ENCODE results near the gene SEC16A.
A peak's percentile ranks its signal among the peaks of the same experiment; 100 is the strongest.

SEC16A gene

GRCh38 chr9:136462664-136463063, 20.2 kb downstream of the SEC16A start:
- no peak for DNase-seq

GRCh38 chr9:136460772-136461325, 22.0 kb downstream of the SEC16A start:
- no peak for DNase-seq

DNA sequence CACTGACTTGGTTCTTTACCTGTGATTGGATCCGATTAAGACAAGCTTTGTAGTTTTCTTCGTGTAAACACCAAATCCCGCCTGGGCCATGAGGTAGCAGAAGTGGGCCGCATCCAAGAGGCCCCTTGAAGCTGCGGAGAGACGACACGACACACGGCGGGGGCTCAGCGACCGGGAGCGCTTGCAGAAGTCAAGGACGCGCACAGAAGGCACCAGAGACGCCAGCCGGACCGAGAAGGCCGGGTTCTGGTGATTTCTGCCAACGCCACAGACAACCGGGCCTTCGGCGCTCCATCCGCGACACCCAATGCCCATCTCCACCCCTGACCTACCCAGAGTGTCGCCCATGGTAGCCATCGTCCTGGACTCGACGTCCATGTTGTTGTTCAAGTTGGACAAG, 23.4 kb downstream of the SEC16A start:
- DNase-seq, result no peak

GRCh38 chr9:136457326-136457725, 25.5 kb downstream of the SEC16A start:
- DNase-seq, result no peak

GRCh38 chr9:136456258-136456657, 26.6 kb downstream of the SEC16A start:
- DNase-seq, result no peak

DNA sequence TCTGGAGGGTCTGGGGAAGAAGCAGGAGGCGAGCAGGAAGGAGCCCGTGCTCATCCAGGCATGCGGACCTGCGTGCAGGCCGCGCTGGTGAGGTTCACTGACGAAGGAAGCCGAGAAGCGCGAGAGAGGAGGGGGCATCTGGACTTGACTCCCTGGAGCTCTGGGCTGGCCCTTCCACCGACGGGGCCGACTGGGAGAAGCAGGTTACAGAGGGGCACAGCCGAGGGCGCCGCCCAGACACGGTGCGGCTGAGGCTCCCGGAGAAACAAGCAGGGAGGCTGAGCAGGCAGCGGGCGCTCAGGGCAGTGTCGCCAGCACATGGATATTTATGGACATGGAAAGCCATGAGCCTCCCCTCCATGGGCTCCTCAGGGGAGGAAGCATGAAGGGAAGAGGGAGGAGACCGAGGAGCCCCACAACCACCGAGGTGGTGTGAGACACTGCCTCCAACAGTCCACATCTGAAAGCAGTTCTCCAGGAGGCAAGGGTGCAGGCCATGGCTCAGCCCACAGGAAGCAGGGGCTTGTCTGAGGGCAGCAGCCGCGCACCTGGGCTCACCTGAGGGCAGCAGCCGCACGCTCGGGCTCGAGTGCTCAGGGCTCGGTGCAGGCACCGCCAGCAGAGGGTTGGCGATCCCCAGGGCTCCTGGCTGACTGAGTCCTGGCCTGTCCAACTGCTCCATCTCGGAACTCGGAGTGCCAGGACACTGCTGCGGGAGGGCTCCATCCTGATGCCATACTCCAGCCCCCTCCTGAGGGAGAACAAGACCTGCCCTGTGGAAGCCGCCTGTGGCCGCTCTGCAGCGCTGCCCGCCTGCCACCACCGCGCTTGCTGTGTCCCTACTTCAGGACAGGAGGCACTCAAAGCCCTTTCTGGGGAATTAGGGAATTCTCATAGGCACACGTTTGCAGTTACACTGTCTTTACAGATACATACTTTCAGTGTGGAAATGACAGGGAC, 27.5 kb downstream of the SEC16A start:
- no peak for DNase-seq

- no peak for DNase-seq
Observed at GRCh38 chr9:136454026-136454796, 28.6 kb downstream of the SEC16A start.

DNA sequence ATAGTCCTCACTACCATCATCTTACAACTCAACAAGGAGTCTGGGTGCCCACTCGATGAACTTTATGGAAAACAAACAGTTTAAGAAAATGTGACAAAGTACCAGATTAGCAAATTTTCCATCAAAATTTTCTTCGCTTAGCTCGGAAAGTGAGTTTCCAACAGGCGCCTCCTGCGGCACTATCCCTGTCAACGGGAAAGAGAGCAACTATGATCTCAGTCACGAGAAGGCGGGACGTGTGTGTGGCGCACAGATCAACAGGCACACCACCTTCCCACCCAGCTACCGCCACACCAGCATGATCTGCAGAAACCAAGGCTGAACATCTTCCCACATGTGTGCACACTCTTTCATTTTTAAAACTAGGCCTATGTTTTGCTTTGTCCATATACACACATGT, 29.5 kb downstream of the SEC16A start:
- no peak for DNase-seq

- DNase-seq, result no peak
Observed at GRCh38 chr9:136451221-136451877, 31.5 kb downstream of the SEC16A start.

DNA sequence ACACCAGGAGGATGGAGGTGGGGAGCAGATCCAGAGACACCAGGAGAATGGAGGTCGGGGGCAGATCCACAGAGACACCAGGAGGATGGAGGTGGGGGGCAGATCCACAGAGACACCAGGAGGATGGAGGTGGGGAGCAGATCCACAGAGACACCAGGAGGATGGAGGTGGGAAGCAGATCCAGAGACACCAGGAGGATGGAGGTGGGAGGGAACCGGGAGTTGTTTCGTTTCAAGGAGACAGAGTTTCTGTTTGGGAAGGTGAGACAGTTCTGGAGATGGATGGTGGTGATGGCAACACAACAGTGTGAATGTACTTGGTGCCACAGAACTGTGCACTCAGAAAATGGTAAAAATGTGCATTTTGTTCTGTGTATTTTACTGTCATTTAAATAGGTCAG, 34.2 kb downstream of the SEC16A start:
- no peak for DNase-seq

DNA sequence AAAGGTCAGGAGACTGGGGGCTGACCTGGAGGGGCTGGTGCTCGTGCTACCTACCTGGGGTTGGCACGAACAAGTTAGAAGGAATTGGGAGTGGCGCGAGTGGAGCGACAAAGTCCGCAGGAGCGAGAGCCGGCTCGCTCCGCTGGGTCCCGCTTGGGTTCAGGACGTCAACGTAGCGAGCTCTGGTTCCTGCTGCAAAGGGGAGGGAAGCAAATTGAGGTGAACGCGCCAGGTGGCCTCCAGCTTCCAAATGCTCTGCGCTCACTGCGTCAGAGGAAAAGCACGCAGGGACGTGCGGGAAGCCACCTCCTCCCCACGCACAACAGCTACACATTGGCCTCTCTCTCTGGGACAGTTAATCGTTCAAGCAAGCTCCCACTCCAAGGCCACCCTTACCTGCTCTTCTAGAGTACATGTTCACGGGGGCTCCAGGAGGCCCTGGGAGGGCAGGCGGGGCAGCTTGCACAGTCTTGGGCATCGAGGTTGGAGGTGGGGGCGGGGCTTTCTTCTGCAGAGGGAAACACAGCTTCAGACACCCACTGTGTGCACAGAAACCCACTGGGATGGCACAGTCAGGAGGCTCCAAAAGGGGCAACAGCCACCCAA, 35.6 kb downstream of the SEC16A start:
- DNase-seq, result no peak

DNA sequence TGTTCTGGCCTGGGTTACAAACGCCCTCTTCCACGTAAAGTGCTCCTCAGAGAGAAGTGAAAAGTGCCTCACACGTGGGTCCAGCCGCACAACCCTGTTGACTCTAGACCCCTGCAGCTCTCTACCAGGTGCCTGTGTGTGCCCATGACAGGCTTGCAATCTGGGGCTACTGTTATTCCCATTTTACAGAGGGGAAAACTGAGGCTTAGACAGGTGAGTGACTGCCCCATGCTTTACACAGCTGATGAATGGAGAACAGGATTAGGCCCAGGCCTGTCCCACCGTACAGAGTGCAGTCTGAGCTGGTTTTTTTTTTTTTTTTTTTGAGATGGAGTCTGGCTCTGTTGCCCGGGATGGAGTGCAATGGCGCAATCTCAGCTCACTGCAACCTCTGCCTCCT, 37.0 kb downstream of the SEC16A start:
- no peak for DNase-seq

- DNase-seq, result no peak
Observed at GRCh38 chr9:136444102-136444501, 38.7 kb downstream of the SEC16A start.

GRCh38 chr9:136443687-136444086, 39.2 kb downstream of the SEC16A start:
- DNase-seq, result no peak

- no peak for DNase-seq
Observed at GRCh38 chr9:136443087-136443486, 39.8 kb downstream of the SEC16A start.

DNA sequence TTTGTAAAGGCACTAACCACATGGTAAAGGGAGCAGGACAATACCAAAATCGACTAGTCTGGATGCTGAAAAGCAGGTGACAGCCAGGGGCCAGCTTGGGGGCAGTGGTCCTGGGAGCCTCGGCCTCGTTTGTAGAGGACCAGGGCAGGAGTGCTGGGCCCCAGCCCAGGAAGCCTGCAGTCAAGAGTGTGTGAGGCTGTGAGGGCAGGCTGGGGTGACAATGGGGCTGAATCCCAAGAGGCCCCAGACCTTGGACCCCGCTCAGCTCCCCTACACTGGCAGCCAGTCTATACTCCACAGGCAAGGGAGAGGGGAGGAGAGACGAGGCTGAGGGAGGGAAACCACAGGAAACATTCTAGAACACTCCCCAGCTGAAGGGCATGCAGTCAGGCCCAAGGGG, 40.6 kb downstream of the SEC16A start:
- DNase-seq, result no peak

DNA sequence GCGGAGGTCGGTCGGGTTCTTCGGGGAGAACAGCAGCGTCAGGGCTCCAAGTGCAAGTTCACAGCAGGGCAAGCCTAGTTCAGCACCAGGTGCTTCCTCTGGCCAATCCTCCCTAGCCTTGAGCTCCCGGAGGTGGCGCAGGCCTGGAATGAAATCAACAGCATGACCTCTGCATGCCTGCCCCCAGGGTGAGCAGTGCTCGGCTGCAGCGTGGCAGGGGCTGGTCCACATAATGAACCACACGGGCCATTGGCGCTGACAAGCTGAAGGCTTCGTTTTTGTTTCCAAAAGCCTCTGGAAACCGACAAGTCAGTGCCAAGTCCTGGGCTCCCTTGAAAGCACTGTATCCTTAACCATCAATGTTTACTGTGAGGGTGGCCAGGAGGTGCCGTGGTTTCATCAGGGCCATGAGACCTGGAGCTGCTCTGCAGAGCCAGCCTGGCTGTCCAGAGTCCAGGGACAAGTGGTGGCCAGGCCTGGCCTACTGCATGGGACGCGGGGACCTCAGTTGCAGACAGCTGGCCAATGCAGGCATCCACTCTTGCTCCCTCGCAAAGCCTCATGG, 41.1 kb downstream of the SEC16A start:
- DNase-seq, result no peak

DNA sequence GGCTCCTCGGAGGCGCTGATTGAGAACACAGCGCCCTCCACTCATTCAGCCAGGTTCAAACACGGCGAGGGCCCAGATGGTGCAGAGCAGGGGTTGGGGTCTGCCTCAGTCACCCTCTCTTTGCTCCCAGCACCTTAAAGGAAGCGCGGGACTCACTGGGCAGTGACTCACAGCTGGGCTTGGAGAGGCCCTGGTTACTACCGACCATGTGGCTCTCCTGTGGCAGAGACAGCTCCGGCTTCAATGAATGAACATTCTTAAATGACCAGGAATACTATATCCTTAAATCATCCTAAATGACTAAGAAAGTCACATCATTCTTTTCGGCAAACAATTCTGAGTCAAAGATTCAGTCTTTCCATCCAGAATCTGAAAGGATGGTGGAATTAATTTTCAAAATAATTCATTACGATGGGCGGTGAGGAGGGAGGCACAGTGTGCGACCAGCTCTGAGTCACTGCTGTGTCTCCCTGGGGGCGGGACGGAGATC, 41.6 kb downstream of the SEC16A start:
- no peak for DNase-seq

DNA sequence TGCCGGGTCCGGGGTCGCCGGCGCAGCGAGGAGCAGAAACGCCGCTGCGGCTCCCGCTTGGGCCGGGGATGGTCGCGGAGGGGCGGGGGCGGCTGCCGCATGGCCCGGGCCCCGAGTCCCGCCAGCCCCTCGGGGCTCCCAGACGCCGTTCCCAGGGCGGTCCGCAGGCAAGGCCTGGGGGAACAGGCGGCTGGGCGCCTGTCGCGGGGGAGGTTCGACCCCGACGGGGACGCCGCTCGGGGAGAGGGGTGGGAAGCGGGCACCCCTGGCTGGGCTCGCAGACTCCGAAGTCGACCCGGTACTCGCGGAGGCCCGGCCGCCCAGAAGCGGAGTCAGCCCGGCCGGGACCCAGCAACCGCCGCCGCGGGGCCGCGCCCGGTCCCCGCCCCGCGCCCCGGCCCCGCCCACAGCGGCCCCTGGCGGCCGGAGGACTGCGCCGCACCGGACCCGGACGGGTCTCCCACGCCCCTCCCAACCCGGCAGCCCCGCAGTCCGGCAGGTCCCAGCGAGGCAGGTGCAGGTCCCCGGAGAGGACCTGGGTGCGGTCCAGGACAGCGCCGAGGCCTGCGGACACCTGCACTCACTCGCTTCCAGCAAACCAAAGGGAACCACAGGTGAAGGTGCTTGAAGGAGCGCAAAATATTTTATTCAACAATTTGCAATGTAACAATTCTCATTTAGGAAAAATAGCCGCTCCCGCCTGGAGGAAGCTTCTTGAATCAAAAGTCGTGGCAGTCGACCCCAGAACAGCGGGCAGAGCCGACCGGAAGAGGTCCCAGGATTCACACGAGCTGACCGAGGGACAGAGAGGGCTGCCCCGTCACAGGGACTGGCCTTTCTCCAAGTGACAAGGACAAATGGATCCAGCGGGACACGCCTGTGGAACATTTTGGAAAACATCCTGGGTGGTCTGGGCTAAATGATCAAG, 43.1 kb downstream of the SEC16A start, which contains the start of gene INPP5E:
Gene INPP5E (minus strand): TSS at position 365 of the 928 bp plus-strand sequence. CDS start 426 bp downstream, outside the sequence.
- peak; percentile 86 for DNase-seq

DNA sequence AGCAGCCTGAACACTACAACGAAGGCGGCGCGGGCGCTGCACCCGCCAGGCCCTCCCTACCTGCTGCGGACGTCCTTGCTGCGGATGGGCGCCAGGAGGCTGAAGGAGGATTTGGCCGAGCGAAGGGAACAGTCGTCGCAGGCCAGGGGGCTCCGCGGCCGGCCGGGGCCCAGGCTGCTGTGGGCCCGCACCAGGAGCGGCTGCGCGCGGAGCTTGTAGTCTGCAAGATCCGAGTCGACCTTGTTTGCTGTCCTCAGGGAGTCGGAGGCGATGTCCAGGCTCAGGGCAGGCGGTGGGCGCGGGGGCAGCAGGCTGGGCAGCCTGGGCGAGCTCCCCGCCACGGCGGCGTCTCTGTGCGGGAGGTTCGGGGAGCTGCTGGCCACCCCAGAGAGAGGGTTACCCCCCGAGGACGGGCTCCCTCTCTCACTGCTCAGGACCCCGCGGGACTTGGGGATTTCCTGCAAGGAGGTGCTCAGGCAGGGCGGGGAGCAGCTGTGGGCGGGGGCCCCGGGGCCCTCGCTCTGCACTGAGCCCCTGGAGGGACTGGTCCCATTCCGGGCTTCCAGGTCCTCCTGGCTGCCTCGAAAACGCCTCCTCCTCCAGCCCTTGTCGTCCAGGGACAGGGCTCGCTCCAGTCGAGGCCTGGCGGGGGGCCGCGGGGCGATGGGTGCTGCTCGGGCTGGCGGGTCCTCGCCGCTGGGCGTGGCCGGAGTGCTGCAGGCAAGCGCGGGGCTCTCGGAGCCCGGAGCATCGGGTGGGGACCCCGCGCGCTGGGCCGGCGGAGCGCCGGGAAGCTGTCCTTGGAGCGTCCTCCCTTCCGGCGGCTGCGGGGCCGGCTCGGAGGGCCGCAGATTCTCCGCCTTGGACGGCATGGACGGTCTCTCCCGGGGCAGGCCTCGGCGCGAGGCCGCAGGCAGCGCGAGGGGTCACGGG, 44.0 kb downstream of the SEC16A start:
- peak; percentile 60 for DNase-seq

Data from activated CD8-positive, alpha-beta memory T cell treated with anti-CD3 and anti-CD28 coated beads, Interleukin-2, amount 50 U/mL, for 4 hours (primary cell).